H1 (cell line): ENCODE measurements around the gene ATP9B. TPM values are rescaled to one million over a fixed set of nuclear protein-coding genes. Genes with fewer than 3 reads are reported as not detected.

ENCODE experiments used
- CTCF ChIA-PET: fragments of 300-600 bp; sonication (Branson Sonifier 250); formaldehyde crosslinking; loops from one replicate; lab custom pipeline; 2021; ENCODE audit not compliant: partially characterized antibody; lab: Charles Lee
- POLR2A ChIA-PET: fragments of 300-600 bp; sonication (Branson Sonifier 250); formaldehyde crosslinking; loops from one replicate; lab custom pipeline; 2021; ENCODE audit warnings: inconsistent platforms; ENCODE audit not compliant: partially characterized antibody; lab: Charles Lee
- DNase-seq, 2 experiments: peaks; one replicate each; pipeline versions ENCODE4 v3.0.0 to v3.0.0-alpha.2; 2010 to 2022; ENCODE audit warnings: low spot score in 2 of 2, low read depth in 1 of 2, mixed read lengths in 1 of 2
- FAIRE-seq: peaks from 2 replicates; lab custom pipeline; 2011; peaks lifted over from hg19 to GRCh38; lab: Jason Lieb, UNC
- H2AFZ ChIP-seq: 2 replicates; pipeline ENCODE4 v1.8.1; 2012; ENCODE audit warnings: low read length, inconsistent platforms
- H2AK5ac ChIP-seq: 2 replicates; pipeline ENCODE4 v1.6.1; 2013; ENCODE audit warnings: low read depth, low read length
- H2BK120ac ChIP-seq: replicated peaks from 2 replicates; pipeline ENCODE3; 2013; ENCODE audit warnings: low read depth, low read length, inconsistent platforms
- H2BK12ac ChIP-seq: 2 replicates; pipeline ENCODE4 v1.6.1; 2013; ENCODE audit warnings: low read depth, low read length
- H2BK15ac ChIP-seq: 2 replicates; pipeline ENCODE4 v1.6.1; 2013; ENCODE audit warnings: low read length
- H2BK20ac ChIP-seq: 2 replicates; pipeline ENCODE4 v1.6.1; 2013; ENCODE audit warnings: low read length
- H2BK5ac ChIP-seq: 2 replicates; pipeline ENCODE4 v1.6.1; 2013; ENCODE audit warnings: low read depth, low read length
- H3K14ac ChIP-seq: 2 replicates; pipeline ENCODE4 v1.6.1; 2013; ENCODE audit warnings: inconsistent platforms; ENCODE audit not compliant: insufficient read length
- H3K18ac ChIP-seq: 2 replicates; pipeline ENCODE4 v1.6.1; 2013; ENCODE audit warnings: low read length; ENCODE audit errors: extremely low read depth
- H3K23ac ChIP-seq: 2 replicates; pipeline ENCODE4 v1.6.1; 2013; ENCODE audit warnings: inconsistent platforms; ENCODE audit not compliant: insufficient read length
- H3K23me2 ChIP-seq: 2 replicates; pipeline ENCODE4 v1.6.1; 2013; ENCODE audit warnings: low read depth, low read length
- H3K27ac ChIP-seq: 2 replicates; pipeline ENCODE4 v1.6.1; 2011; ENCODE audit warnings: low read depth, low read length, inconsistent platforms
- H3K27me3 ChIP-seq, 4 experiments: replicated peaks in 1 of 4; 1 replicate in 1 of 4; 2 replicates in 3 of 4; pipeline versions ENCODE4 v1.6.1 to v1.8.1; 2011 to 2013; ENCODE audit warnings: low read length in 3 of 4, mild to moderate bottlenecking in 3 of 4, inconsistent platforms in 2 of 4, mixed read lengths in 2 of 4, moderate library complexity in 1 of 4; ENCODE audit not compliant: control insufficient read depth in 3 of 4, insufficient read depth in 3 of 4; ENCODE audit errors: extremely low read depth in 1 of 4
- H3K36me3 ChIP-seq, 4 experiments: 2 replicates each; pipeline versions ENCODE4 v1.6.1 to v1.8.1; 2011 to 2013; ENCODE audit warnings: mild to moderate bottlenecking in 4 of 4, low read length in 3 of 4, moderate library complexity in 2 of 4, control low read depth in 1 of 4, inconsistent platforms in 1 of 4; ENCODE audit not compliant: insufficient read depth in 4 of 4, control insufficient read depth in 2 of 4
- H3K4ac ChIP-seq: replicated peaks from 2 replicates; pipeline ENCODE3; 2013; ENCODE audit warnings: low read length, low read depth, mixed read lengths, inconsistent platforms; ENCODE audit not compliant: insufficient read length
- H3K4me1 ChIP-seq, 4 experiments: replicated peaks in 1 of 4; 1 replicate in 1 of 4; 2 replicates in 3 of 4; pipeline versions ENCODE4 v1.6.1 to v1.8.1; 2011 to 2013; ENCODE audit warnings: low read length in 3 of 4, inconsistent platforms in 2 of 4, mixed read lengths in 1 of 4; ENCODE audit not compliant: insufficient read depth in 4 of 4, control insufficient read depth in 3 of 4
- H3K4me2 ChIP-seq, 2 experiments: 2 replicates each; pipeline versions ENCODE4 v1.6.1 to v1.8.1; 2011 to 2013; ENCODE audit warnings: low read depth in 2 of 2, low read length in 2 of 2, control low read depth in 1 of 2, inconsistent platforms in 1 of 2, mild to moderate bottlenecking in 1 of 2; ENCODE audit not compliant: insufficient read depth in 1 of 2
- H3K4me3 ChIP-seq, 4 experiments: fragments of 200-600, 300-600 bp in 1 of 4; sonication (generic), shearing (Covaris generic), sonication (Bioruptor Twin) in 1 of 4; 2 replicates each; pipeline versions ENCODE4 v1.5.1 to v1.8.1; 2011 to 2016; ENCODE audit warnings: low read length in 4 of 4, low read depth in 3 of 4, control low read depth in 2 of 4, inconsistent platforms in 2 of 4, mild to moderate bottlenecking in 2 of 4, mixed read lengths in 1 of 4, moderate library complexity in 1 of 4; ENCODE audit not compliant: insufficient read depth in 2 of 4; ENCODE audit errors: extremely low read depth in 1 of 4
- H3K56ac ChIP-seq: replicated peaks from 2 replicates; pipeline ENCODE3; 2013; ENCODE audit warnings: low read depth, mild to moderate bottlenecking, mixed read lengths, low read length, inconsistent platforms; ENCODE audit not compliant: insufficient read length
- H3K79me1 ChIP-seq: 2 replicates; pipeline ENCODE4 v1.6.1; 2013; ENCODE audit warnings: low read depth, low read length, control low read depth
- H3K79me2 ChIP-seq, 2 experiments: 2 replicates each; pipeline versions ENCODE4 v1.6.1 to v1.8.1; 2012 to 2013; ENCODE audit warnings: low read length in 2 of 2, mild to moderate bottlenecking in 2 of 2, inconsistent platforms in 1 of 2; ENCODE audit not compliant: insufficient read depth in 2 of 2, control insufficient read depth in 1 of 2
- H3K9ac ChIP-seq, 4 experiments: replicated peaks in 1 of 4; 1 replicate in 1 of 4; 2 replicates in 3 of 4; pipeline versions ENCODE4 v1.6.1 to v1.8.1; 2011 to 2013; ENCODE audit warnings: low read depth in 3 of 4, low read length in 3 of 4, control low read depth in 2 of 4, mild to moderate bottlenecking in 2 of 4, moderate library complexity in 2 of 4, inconsistent platforms in 1 of 4; ENCODE audit errors: extremely low read depth in 1 of 4
- H3K9me3 ChIP-seq, 2 experiments: 2 replicates each; pipeline versions ENCODE4 v1.6.1 to v1.8.1; 2012 to 2013; ENCODE audit warnings: mild to moderate bottlenecking in 2 of 2, moderate library complexity in 2 of 2, control low read depth in 1 of 2, inconsistent platforms in 1 of 2, low read depth in 1 of 2, low read length in 1 of 2, mixed read lengths in 1 of 2; ENCODE audit not compliant: insufficient read depth in 2 of 2
- H4K20me1 ChIP-seq, 2 experiments: replicated peaks in 1 of 2; 2 replicates each; pipeline versions ENCODE3 to v1.8.1; 2011 to 2013; ENCODE audit warnings: inconsistent platforms in 2 of 2, low read length in 2 of 2, mild to moderate bottlenecking in 1 of 2; ENCODE audit not compliant: insufficient read depth in 2 of 2, control insufficient read depth in 1 of 2
- H4K5ac ChIP-seq: 2 replicates; pipeline ENCODE4 v1.6.1; 2013; ENCODE audit warnings: low read length, low read depth, mixed read lengths, inconsistent platforms; ENCODE audit not compliant: insufficient read length
- H4K8ac ChIP-seq: 2 replicates; pipeline ENCODE4 v1.8.0; 2013; ENCODE audit warnings: mild to moderate bottlenecking, moderate library complexity, low read length, inconsistent platforms; ENCODE audit not compliant: insufficient read depth; ENCODE audit errors: extremely low read depth
- H4K91ac ChIP-seq: replicated peaks from 2 replicates; pipeline ENCODE3; 2013; ENCODE audit warnings: low read length, mixed read lengths, inconsistent platforms; ENCODE audit not compliant: insufficient read length
- CHD1 ChIP-seq: IDR thresholded peaks from 2 replicates; pipeline ENCODE4 v1.6.1; 2012; ENCODE audit warnings: low read depth, low read length, improper control_type of control experiment
- CREB1 ChIP-seq: IDR thresholded peaks from 2 replicates; pipeline ENCODE4 v1.6.1; 2012; ENCODE audit warnings: inconsistent platforms
- EGR1 ChIP-seq: IDR thresholded peaks from 2 replicates; pipeline ENCODE4 v1.6.1; 2011; ENCODE audit warnings: low read depth, low read length, borderline replicate concordance
- GABPA ChIP-seq: IDR thresholded peaks from 2 replicates; pipeline ENCODE4 v1.6.1; 2011; ENCODE audit warnings: mild to moderate bottlenecking, low read length, moderate library complexity, borderline replicate concordance; ENCODE audit not compliant: insufficient read depth
- KDM4A ChIP-seq: IDR thresholded peaks from one replicate; pipeline ENCODE4 v1.7.1; 2012; ENCODE audit warnings: low read depth, mild to moderate bottlenecking, moderate library complexity, low read length, inconsistent platforms; ENCODE audit not compliant: severe bottlenecking
- SRF ChIP-seq: IDR thresholded peaks from 2 replicates; pipeline ENCODE4 v1.6.1; 2011; ENCODE audit warnings: mild to moderate bottlenecking, low read depth, low read length, moderate library complexity
- WGBS, 2 experiments: shearing (Covaris generic) in 1 of 2; methylation state at CpG; one replicate each; pipeline versions ENCODE4 v1.1.6 to v1.1.7; 2013 to 2015; ENCODE audit warnings: low lambda C conversion rate in 2 of 2, mixed read lengths in 2 of 2, inconsistent platforms in 1 of 2, low coverage in 1 of 2, missing lambda C conversion rate in 1 of 2; ENCODE audit not compliant: insufficient replicate concordance in 2 of 2, insufficient coverage in 1 of 2, insufficient read length in 1 of 2; ENCODE audit errors: extremely low coverage in 1 of 2, missing lambda C conversion rate in 1 of 2; 5-methylcytosine and 5-hydroxymethylcytosine counted together
- polyA plus RNA-seq, 7 experiments: library from polyadenylated mRNA; depleted of rRNA in 3 of 7; stranded (reverse) in 5 of 7; unstranded in 2 of 7; fragments of >200 nt in 5 of 7; fragments of 200-250 nt in 2 of 7; gene quantifications; 1 replicate in 5 of 7; 2 replicates in 1 of 7; 4 replicates in 1 of 7; pipeline versions ENCODE4 v1.2.1 to v1.2.3, GENCODE V29; 2011 to 2013; ENCODE audit warnings: missing spikeins in 2 of 7, mixed read lengths in 2 of 7
- total RNA-seq: library from RNA; stranded (reverse); fragmentation: NEBNext Ultra II Directional; extraction: Animal tissue kit (Norgen Biotek cat#: 25700); gene quantifications from 2 replicates; pipeline ENCODE4 v1.2.1, GENCODE V29; 2021
- TF ChIP-seq, protein P1 (sequence below): IDR thresholded peaks from 2 replicates; pipeline ENCODE4 v1.6.1; 2012; ENCODE audit warnings: inconsistent platforms
- TF ChIP-seq, protein P2 (sequence below): IDR thresholded peaks from 2 replicates; pipeline ENCODE4 v1.6.1; 2012; ENCODE audit warnings: low read length, inconsistent platforms
- TF ChIP-seq, protein P3 (sequence below): IDR thresholded peaks from 2 replicates; pipeline ENCODE4 v1.6.1; 2012; ENCODE audit warnings: inconsistent platforms

The ATP9B gene
- total and polyA plus RNA-seq, 2 of the 8 experiments (the other 6 are each of a cell fraction or from before 2014, with no cell fraction given) = 15.1 to 21.7 TPM

DNA sequence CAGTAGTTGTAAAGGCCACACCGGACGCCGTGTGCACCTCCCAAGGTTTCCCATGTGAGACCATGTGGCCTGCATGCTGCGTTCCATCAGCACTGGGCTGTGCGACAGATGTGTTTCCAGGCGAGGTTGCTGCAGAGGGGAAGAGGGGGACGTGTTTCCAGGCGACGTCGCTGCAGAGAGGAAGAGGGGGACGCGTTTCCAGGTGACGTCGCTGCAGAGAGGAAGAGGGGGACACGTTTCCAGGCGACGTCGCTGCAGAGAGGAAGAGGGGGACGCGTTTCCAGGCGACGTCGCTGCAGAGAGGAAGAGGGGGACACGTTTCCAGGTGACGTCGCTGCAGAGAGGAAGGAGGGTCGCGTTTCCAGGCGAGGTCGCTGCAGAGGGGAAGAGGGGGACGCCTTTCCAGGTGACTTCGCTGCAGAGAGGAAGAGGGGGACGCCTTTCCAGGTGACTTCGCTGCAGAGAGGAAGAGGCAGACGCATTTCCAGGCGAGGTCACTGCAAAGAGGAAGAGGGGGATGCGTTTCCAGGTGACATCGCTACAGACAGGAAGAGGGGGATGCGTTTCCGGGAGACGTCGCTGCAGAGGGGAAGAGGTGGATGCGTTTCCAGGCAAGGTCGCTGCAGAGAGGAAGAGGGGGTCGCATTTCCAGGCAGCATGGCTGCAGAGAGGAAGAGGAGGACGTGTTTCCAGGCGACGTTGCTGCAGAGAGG lies 351.0 kb downstream of the ATP9B start:
- Histone ChIP-seq H3K9me3 (no peaks in the 10 kb centered on the region), H2AK5ac (no peak overlapping the region), H4K91ac (peak overlapping the region; percentile 91), H3K4me2 (no peak overlapping the region), H3K4me1 (no peaks in the 10 kb centered on the region; a peak in 1 of 7 replicates), H3K27ac (no peak overlapping the region), H3K14ac (no peak overlapping the region), H3K23me2 (no peaks in the 10 kb centered on the region; the same call in 1 of the 2 replicates), H3K23ac (no peak overlapping the region), H3K56ac (no peak overlapping the region), H3K4ac (no peak overlapping the region), H3K27me3 (no peaks in the 10 kb centered on the region), H3K79me1 (no peaks in the 10 kb centered on the region; the same call in 1 of the 2 replicates), H3K79me2 (no peaks in the 10 kb centered on the region), H4K5ac (no peak overlapping the region), H2BK20ac (0 out of 2 replicates have a peak overlapping the region, but pooled peaks have one; percentile 6), H3K36me3 (no peaks in the 10 kb centered on the region; a peak in 1 of 8 replicates), H2BK5ac (no peak overlapping the region; the same call in 1 of the 2 replicates), H4K8ac (peak overlapping the region; percentile 92; the same call in 1 of the 2 replicates), H2BK12ac (no peak overlapping the region), H3K9ac (no peak overlapping the region), H3K18ac (no peak overlapping the region), H4K20me1 (no peaks in the 10 kb centered on the region), H2AFZ (no peak overlapping the region), H3K4me3 (no peak overlapping the region), H2BK15ac (peak overlapping the region; percentile 12; the same call in 1 of the 2 replicates), H2BK120ac (no peak overlapping the region)
- TF ChIP-seq GABPA (peak; percentile 96), KDM4A (no peak), CREB1 (peak; percentile 31; the same call in 1 of the 2 replicates), SRF (peak; percentile 60; the same call in 1 of the 2 replicates), CHD1 (no peak), EGR1 (0 out of 2 replicates have a peak, but pooled peaks have one; percentile 49)
- TF ChIP-seq, protein P1, sequence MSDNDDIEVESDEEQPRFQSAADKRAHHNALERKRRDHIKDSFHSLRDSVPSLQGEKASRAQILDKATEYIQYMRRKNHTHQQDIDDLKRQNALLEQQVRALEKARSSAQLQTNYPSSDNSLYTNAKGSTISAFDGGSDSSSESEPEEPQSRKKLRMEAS = peak; percentile 73
- TF ChIP-seq, protein P2, sequence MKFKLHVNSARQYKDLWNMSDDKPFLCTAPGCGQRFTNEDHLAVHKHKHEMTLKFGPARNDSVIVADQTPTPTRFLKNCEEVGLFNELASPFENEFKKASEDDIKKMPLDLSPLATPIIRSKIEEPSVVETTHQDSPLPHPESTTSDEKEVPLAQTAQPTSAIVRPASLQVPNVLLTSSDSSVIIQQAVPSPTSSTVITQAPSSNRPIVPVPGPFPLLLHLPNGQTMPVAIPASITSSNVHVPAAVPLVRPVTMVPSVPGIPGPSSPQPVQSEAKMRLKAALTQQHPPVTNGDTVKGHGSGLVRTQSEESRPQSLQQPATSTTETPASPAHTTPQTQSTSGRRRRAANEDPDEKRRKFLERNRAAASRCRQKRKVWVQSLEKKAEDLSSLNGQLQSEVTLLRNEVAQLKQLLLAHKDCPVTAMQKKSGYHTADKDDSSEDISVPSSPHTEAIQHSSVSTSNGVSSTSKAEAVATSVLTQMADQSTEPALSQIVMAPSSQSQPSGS = peak; percentile 97
- TF ChIP-seq, protein P3, sequence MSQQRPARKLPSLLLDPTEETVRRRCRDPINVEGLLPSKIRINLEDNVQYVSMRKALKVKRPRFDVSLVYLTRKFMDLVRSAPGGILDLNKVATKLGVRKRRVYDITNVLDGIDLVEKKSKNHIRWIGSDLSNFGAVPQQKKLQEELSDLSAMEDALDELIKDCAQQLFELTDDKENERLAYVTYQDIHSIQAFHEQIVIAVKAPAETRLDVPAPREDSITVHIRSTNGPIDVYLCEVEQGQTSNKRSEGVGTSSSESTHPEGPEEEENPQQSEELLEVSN = peak; percentile 61; the same call in 1 of the 2 replicates
- FAIRE-seq = no peak
- DNase-seq = no peak
- POLR2A ChIA-PET = interaction anchor here (0.7 kb wide), 1 partner anchor 16 kb away, joined by 3 read pairs; no protein-coding TSS in a partner anchor
- 91% methylated on average over 43 of the region's 48 CpGs; no CpG with 5 or more reads in 1 of the 2 experiments for WGBS, 2 experiments
- CTCF ChIA-PET = no interaction called here
